SU-DHL-6 (cell line): Measurements from ENCODE around the gene HHIP.
"Not testable (repeated sequence)": the region's sequence is repeated elsewhere in the genome, so short reads cannot be mapped to it uniquely, and the experiment has no call there.

Experiments
- H2AFZ ChIP-seq: fragments of 200-600 bp; sonication (generic); 2 replicates; pipeline ENCODE4 v1.6.1; 2014; ENCODE audit warnings: low read depth, mild to moderate bottlenecking, moderate library complexity, mixed read lengths, antibody characterized with exemption, low read length; ENCODE audit not compliant: severe bottlenecking
- H3F3A ChIP-seq: fragments of 200-600 bp; shearing (Covaris generic); 2 replicates; pipeline ENCODE4 v1.6.0; 2016; ENCODE audit warnings: antibody characterized with exemption, mild to moderate bottlenecking; ENCODE audit not compliant: insufficient read depth
- H3K27ac ChIP-seq: fragments of 200-600 bp; sonication (generic); 2 replicates; pipeline ENCODE4 v1.5.1; 2016; ENCODE audit warnings: low read depth, mild to moderate bottlenecking, low read length, moderate library complexity, mixed read lengths
- H3K27me3 ChIP-seq: fragments of 200-600 bp; sonication (generic), shearing (Covaris generic); 2 replicates; pipeline ENCODE4 v1.6.0; 2014; ENCODE audit warnings: mild to moderate bottlenecking, low read length
- H3K36me3 ChIP-seq: fragments of 200-600 bp; sonication (generic); 2 replicates; pipeline ENCODE4 v1.6.1; 2014; ENCODE audit warnings: mild to moderate bottlenecking, low read length, mixed read lengths
- H3K4me2 ChIP-seq: fragments of 300-600, 200-600 bp; shearing (Covaris generic), sonication (generic); 2 replicates; pipeline ENCODE4 v1.6.0; 2014; ENCODE audit warnings: low read length, low read depth, mild to moderate bottlenecking; ENCODE audit not compliant: poor library complexity, severe bottlenecking
- H3K4me3 ChIP-seq: fragments of 200-600 bp; sonication (generic); 2 replicates; pipeline ENCODE4 v1.5.1; 2014; ENCODE audit warnings: antibody characterized with exemption, low read length, mild to moderate bottlenecking, mixed read lengths; ENCODE audit not compliant: insufficient read depth, poor library complexity, severe bottlenecking
- H3K79me2 ChIP-seq: fragments of 200-600 bp; sonication (generic); 2 replicates; pipeline ENCODE4 v1.6.1; 2014; ENCODE audit warnings: mild to moderate bottlenecking, low read length, moderate library complexity; ENCODE audit not compliant: insufficient read depth
- H3K9ac ChIP-seq: fragments of 200-600 bp; sonication (generic); 2 replicates; pipeline ENCODE4 v1.7.0; 2014; ENCODE audit warnings: mild to moderate bottlenecking, low read length
- H3K9me2 ChIP-seq: fragments of 200-600 bp; sonication (generic); replicated peaks from 2 replicates; pipeline ENCODE4 v1.6.1; 2014; ENCODE audit warnings: low read length; ENCODE audit not compliant: insufficient read depth
- H3K9me3 ChIP-seq: fragments of 200-600 bp; sonication (generic); 2 replicates; pipeline ENCODE4 v1.6.1; 2014; ENCODE audit warnings: low read length, mixed read lengths; ENCODE audit not compliant: insufficient read depth
- H4K20me1 ChIP-seq: fragments of 200-600 bp; sonication (generic); 2 replicates; pipeline ENCODE4 v1.6.1; 2014; ENCODE audit warnings: low read depth, mild to moderate bottlenecking, antibody characterized with exemption, low read length, moderate library complexity, mixed read lengths
- CTCF ChIP-seq: fragments of 200-600 bp; sonication (generic); IDR thresholded peaks from one replicate; pipeline ENCODE4 v1.5.1; 2017; ENCODE audit warnings: antibody characterized with exemption, mild to moderate bottlenecking, low read length, moderate library complexity; ENCODE audit not compliant: insufficient read depth, poor library complexity, severe bottlenecking
- EZH2phosphoT487 ChIP-seq: fragments of 200-600 bp; sonication (generic), shearing (Covaris generic); conservative IDR thresholded peaks from 2 replicates; pipeline ENCODE4 v1.6.1; 2018; ENCODE audit warnings: mild to moderate bottlenecking, antibody characterized with exemption, low read length, moderate library complexity, mixed read lengths

Gene HHIP

GRCh38 chr4:144788469-144788868 is 142.5 kb downstream of the HHIP start:
- no peak for TF ChIP-seq CTCF
- no peak for TF ChIP-seq EZH2phosphoT487
- Histone ChIP-seq H4K20me1 (no peaks in the 10 kb centered on the region), H3K9me3 (no peaks in the 10 kb centered on the region), H3K4me2 (no peak overlapping the region), H3K27me3 (no peaks in the 10 kb centered on the region), H3F3A (no peaks in the 10 kb centered on the region), H3K27ac (no peak overlapping the region), H3K4me3 (no peak overlapping the region), H3K9ac (no peak overlapping the region), H3K9me2 (no peaks in the 10 kb centered on the region), H3K79me2 (no peaks in the 10 kb centered on the region), H2AFZ (no peak overlapping the region), H3K36me3 (no peaks in the 10 kb centered on the region)

GRCh38 chr4:144791933-144792332 is 146.0 kb downstream of the HHIP start:
- H3K36me3 ChIP-seq, H3K4me2 ChIP-seq, H3K9me2 ChIP-seq, H3K27me3 ChIP-seq, H3K4me3 ChIP-seq, H3K9ac ChIP-seq, H3K79me2 ChIP-seq, H2AFZ ChIP-seq, H4K20me1 ChIP-seq, H3F3A ChIP-seq, H3K9me3 ChIP-seq, H3K27ac ChIP-seq: not testable (repeated sequence)
